ENCODE data around the gene PROSER2.

The PROSER2 gene

DNA sequence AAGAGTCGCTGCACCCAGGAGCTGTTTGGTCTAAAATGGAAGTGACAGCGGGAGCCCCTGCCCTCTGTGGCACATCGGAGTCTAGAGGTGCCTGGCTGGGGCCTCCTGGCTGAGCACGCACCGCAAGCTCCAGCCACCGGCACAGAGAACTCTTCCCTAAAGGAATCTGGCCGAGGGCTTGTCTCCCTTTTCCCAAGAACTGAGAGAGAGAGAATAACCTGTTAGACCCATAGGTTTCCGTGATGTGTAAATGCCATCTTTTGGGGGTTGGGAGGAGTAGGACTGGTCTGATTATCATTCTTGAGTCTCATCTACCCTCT lies 47.3 kb downstream of the PROSER2 start:
- H3K4me3 ChIP-seq (ENCODE audit: low read depth, low read length): no peak overlapping the region
- TF ChIP-seq, protein P1, sequence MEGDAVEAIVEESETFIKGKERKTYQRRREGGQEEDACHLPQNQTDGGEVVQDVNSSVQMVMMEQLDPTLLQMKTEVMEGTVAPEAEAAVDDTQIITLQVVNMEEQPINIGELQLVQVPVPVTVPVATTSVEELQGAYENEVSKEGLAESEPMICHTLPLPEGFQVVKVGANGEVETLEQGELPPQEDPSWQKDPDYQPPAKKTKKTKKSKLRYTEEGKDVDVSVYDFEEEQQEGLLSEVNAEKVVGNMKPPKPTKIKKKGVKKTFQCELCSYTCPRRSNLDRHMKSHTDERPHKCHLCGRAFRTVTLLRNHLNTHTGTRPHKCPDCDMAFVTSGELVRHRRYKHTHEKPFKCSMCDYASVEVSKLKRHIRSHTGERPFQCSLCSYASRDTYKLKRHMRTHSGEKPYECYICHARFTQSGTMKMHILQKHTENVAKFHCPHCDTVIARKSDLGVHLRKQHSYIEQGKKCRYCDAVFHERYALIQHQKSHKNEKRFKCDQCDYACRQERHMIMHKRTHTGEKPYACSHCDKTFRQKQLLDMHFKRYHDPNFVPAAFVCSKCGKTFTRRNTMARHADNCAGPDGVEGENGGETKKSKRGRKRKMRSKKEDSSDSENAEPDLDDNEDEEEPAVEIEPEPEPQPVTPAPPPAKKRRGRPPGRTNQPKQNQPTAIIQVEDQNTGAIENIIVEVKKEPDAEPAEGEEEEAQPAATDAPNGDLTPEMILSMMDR (IDR thresholded peaks at IDR 0.05; ENCODE audit: control insufficient read depth, extremely low read depth, insufficient read depth): no peak
- DNase-seq (ENCODE audit: low read depth): no peak

DNA sequence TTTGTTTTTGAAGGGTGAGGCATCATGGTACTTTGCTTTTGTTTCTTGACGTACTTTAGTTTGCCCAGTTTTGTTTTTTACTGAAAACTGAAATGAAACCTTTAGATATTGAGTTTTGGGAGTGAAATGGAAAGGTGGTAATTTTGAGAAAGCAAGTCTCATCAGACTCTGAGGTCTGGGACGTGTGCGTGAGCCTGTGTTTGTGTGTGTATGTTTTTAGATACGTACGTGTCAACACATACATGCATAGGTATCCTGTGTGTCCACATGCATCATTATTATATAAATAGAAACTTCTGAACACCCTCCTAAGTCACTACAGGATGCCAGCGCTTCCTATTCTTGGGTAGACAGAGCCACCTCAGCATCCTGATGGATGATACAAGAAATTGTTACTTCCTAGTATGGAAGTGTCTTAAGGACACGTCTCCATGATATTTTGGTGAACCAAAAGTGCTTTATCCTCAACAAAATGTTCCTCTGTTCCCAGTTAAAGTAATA lies 47.8 kb downstream of the PROSER2 start:
- DNase-seq (ENCODE audit: low read depth): no peak
- TF ChIP-seq, protein P1 (IDR thresholded peaks at IDR 0.05; ENCODE audit: control insufficient read depth, extremely low read depth, insufficient read depth): no peak
- no peak overlapping the region for H3K4me3 ChIP-seq (ENCODE audit: low read depth, low read length)

DNA sequence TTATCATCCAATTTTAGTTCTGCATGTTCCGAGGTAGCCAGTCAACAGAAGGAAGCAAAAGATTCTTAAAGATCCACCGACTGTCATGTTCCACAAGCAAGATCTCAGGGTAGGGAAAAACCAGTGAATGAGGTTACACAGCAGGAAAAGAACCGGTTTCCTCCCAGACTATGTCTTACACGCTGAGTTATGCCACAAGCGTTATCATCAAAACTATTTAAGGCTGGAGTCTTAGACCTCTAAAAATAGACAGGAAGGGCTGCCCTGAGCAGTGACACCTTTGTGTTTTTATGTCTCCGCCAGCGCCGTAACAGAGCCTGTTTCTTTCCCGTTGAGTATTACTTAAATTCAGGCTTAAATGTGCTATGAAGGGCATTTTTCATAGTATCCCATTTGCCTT lies 48.3 kb downstream of the PROSER2 start:
- H3K4me3 ChIP-seq (ENCODE audit: low read depth, low read length): no peak overlapping the region
- no peak for DNase-seq (ENCODE audit: low read depth)
- TF ChIP-seq, protein P1 (IDR thresholded peaks at IDR 0.05; ENCODE audit: control insufficient read depth, extremely low read depth, insufficient read depth): no peak

DNA sequence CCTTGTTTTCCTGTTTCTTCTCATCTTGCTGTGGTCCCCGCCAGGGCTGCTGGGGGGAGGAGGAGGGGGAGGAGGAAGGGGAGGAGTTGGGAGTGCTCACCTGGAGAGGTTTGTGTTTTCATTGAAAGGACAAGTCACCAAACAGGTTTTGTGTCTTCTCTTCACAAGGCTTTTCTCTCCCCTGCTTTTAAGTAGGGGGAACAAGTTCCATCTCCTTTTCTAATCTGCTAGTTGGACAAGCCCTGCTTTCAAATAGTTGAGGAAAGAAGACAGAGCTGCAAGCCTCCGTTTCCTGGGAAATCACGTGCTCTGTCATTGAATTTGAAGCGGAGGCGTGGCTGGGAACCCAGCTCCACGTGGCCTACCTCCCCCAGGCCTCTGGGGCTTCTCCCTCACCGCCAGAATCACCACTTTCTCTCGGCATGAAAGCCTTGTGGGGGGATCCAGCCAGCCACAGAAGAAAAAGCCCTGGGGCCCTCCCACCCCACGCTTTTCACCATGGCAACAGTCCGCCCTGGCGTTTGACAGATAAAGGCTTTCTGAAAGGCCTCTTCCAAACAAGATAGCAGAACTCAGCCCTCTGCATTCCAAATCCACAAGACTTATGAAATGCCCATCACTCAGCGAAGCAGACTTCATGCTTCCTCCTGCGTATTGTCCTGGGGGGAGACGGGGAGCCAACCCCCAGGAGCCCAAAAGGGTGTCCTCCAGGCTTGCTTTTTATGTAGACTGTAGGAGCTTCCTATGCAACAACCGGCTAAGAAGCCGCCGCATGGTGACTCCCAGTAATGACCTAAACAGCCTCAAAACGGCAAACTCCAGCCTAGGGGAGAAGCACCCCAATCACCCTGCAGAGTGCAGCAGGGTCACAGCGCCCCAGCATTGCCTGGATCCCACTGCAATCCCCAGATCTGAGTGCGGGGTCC lies 51.7 kb downstream of the PROSER2 start:
- H3K4me3 ChIP-seq (ENCODE audit: low read depth, low read length): no peak overlapping the region; the same call in 1 of the 2 replicates
- peak; percentile 77 for DNase-seq (ENCODE audit: low read depth)

DNA sequence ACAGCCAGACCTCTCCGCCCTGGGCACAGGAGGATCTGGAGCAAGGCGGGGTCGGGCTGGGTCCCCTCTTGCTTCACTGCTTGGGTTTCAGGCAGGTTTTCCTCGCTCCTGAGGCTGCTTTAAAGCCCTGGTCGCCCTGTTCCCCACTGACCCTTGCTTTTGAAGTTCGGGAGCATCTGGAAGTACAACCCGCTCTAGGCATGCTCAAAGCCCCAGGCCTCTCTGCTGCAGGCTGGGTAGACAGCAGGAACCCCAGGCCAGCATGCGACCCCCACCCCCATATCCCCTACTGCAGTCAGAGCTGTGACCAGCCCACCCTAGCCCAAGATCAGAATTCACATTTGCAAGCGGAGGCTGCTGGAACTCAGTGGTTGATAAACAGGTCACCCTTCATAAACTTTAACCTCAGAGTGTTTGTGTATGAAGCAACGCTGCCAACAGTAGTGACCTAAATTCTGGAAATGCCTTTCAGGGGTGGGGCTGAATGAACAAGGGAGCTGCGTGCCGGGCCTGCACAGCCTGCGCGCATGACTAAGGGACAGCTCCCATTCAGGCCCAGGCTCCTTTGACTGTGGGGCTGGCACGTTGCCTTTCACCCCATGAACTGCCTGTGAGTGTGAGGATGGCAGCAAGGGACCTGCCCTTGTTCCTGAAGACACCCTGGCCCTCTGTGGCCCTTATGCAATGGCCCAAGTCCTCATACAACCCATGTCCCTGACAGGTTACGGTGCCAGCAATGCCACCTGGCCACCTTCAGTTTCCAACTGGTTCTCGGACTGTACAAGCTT lies 52.5 kb downstream of the PROSER2 start:
- peak; percentile 77 for DNase-seq (ENCODE audit: low read depth)
- TF ChIP-seq, protein P1 (IDR thresholded peaks at IDR 0.05; ENCODE audit: control insufficient read depth, extremely low read depth, insufficient read depth): no peak
- H3K4me3 ChIP-seq (ENCODE audit: low read depth, low read length): no peak overlapping the region

More for the DNA sequence above, 51.7 kb downstream of the PROSER2 start:
- TF ChIP-seq, protein P1 (IDR thresholded peaks at IDR 0.05; ENCODE audit: control insufficient read depth, extremely low read depth, insufficient read depth): no peak

DNA sequence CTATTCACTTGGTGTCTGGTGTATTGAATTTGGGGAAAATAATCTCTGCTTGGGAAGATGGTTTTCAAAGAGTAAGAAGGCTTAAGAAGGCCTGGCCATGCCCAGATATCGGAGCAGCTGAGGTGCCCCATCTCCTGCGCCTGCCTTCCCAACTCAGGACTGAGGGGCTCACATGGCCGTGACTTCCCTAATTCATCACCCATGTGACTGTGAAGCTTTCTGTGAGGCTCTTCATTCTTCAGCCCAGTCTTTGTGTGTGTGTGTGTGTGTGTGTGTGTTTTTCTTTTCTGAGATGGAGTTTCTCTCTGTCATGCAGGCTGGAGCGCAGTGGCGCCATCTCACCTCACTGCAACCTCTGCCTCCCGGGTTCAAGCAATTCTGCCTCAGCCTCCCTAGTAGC lies 53.2 kb downstream of the PROSER2 start:
- TF ChIP-seq, protein P1 (IDR thresholded peaks at IDR 0.05; ENCODE audit: control insufficient read depth, extremely low read depth, insufficient read depth): no peak
- H3K4me3 ChIP-seq (ENCODE audit: low read depth, low read length): no peak overlapping the region
- no peak for DNase-seq (ENCODE audit: low read depth)

Data from LNCaP clone FGC (cell line).